Cardiac muscle cell (in vitro differentiated cells and primary cell): ENCODE data around the gene APBA2. TPM values are rescaled to one million over a fixed set of nuclear protein-coding genes. Genes with fewer than 3 reads are reported as not detected.
A peak's percentile ranks its signal among the peaks of the same experiment; 100 is the strongest.

Source experiments
- DNase-seq, 2 donors: peaks; one replicate each; pipeline versions ENCODE4 v3.0.0 to v3.0.0-alpha.2; 2010 to 2017; ENCODE audit warnings: low read depth in 1 of 2, low spot score in 1 of 2
- H3K27ac ChIP-seq: fragments of 200-600 bp; sonication (generic); 2 replicates; pipeline ENCODE4 v1.5.1; 2016
- H3K27me3 ChIP-seq: fragments of 200-600 bp; sonication (generic); 2 replicates; pipeline ENCODE4 v1.6.0; 2016; ENCODE audit warnings: control low read depth
- H3K36me3 ChIP-seq: fragments of 200-600 bp; sonication (generic); 2 replicates; pipeline ENCODE4 v1.5.1; 2016; ENCODE audit warnings: control low read depth
- H3K4me1 ChIP-seq: fragments of 200-600 bp; sonication (generic); 2 replicates; pipeline ENCODE4 v1.8.1; 2017; ENCODE audit warnings: low read depth, mild to moderate bottlenecking, mixed run types
- H3K4me3 ChIP-seq: fragments of 200-600 bp; sonication (generic); 2 replicates; pipeline ENCODE4 v1.5.1; 2016; ENCODE audit warnings: mild to moderate bottlenecking
- H3K9me3 ChIP-seq: fragments of 200-600 bp; sonication (generic); 2 replicates; pipeline ENCODE4 v1.5.1; 2017; ENCODE audit warnings: low read depth, mild to moderate bottlenecking, control low read depth
- polyA plus RNA-seq: library from polyadenylated mRNA; unstranded; fragments of >200 nt; fragmentation: Nextera tagmentation; extraction: Ambion mirVana; gene quantifications from 2 replicates; pipeline ENCODE4 v1.2.1, GENCODE V29; 2016
- total RNA-seq: library from RNA; depleted of rRNA; stranded (reverse); fragments of >200 nt; gene quantifications from 2 replicates; pipeline ENCODE4 v1.2.3, GENCODE V29; 2016
- TF ChIP-seq, protein P1 (sequence below): IDR thresholded peaks from 2 replicates; pipeline ENCODE4 v1.5.1; 2012; ENCODE audit warnings: low read depth, mild to moderate bottlenecking, low read length

The APBA2 gene
- total and polyA plus RNA-seq, 2 experiments from 2014 or later, result 20.5 to 33.2 TPM

DNA sequence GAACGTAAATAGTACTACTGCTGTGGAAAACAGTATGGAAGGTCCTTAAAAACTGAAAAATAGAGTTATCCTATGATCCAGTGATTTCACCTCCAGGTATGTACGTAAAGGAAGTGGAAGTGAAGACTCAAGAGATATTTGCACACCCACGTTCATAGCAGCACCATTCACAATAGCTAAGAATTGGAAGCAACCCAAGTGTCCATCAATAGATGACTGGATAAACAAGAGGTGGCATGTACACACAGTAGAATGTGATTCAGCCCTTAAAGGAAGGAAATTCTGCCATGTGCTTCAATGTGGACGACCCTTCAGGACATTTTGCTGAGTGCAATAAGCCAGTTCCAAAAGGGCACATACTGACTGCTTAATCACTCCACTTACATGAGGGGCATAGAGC is 188.3 kb downstream of the APBA2 start:
- Histone ChIP-seq H3K27me3 (no peaks in the 10 kb centered on the region), H3K4me3 (no peak overlapping the region), H3K27ac (no peak overlapping the region), H3K9me3 (no peaks in the 10 kb centered on the region), H3K36me3 (no peaks in the 10 kb centered on the region), H3K4me1 (no peaks in the 10 kb centered on the region)
- DNase-seq, result peak in 1 of 2 donors; percentile 7
- TF ChIP-seq, protein P1, sequence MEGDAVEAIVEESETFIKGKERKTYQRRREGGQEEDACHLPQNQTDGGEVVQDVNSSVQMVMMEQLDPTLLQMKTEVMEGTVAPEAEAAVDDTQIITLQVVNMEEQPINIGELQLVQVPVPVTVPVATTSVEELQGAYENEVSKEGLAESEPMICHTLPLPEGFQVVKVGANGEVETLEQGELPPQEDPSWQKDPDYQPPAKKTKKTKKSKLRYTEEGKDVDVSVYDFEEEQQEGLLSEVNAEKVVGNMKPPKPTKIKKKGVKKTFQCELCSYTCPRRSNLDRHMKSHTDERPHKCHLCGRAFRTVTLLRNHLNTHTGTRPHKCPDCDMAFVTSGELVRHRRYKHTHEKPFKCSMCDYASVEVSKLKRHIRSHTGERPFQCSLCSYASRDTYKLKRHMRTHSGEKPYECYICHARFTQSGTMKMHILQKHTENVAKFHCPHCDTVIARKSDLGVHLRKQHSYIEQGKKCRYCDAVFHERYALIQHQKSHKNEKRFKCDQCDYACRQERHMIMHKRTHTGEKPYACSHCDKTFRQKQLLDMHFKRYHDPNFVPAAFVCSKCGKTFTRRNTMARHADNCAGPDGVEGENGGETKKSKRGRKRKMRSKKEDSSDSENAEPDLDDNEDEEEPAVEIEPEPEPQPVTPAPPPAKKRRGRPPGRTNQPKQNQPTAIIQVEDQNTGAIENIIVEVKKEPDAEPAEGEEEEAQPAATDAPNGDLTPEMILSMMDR, result no peak

DNA sequence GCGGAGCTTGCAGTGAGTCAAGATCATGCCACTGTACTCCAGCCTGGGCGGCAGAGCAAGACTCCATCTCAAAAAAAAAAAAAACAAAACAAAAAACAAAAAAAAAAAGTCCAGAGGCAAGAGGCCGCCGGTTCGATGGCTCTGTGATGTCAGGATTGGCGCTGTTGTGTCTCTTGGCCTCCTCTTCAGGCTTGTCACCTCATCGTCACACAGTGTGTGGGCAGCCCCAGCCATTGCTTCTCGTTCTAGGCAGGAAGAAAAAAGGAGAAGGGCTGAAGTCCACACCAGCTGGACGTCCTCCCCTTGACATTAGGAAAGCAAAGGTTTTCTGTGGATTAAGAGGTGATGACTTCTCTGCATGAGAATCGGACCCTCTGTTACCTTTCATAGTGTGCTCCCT is 192.8 kb downstream of the APBA2 start:
- no peaks in the 10 kb centered on the region for H3K4me1 ChIP-seq
- TF ChIP-seq, protein P1, result no peak
- no peak overlapping the region for H3K4me3 ChIP-seq
- no peak overlapping the region for H3K27ac ChIP-seq
- no peaks in the 10 kb centered on the region for H3K36me3 ChIP-seq
- no peaks in the 10 kb centered on the region for H3K9me3 ChIP-seq
- DNase-seq, result no peak
- H3K27me3 ChIP-seq, result no peaks in the 10 kb centered on the region

- TF ChIP-seq, protein P1, result no peak
- H3K27me3 ChIP-seq, result no peaks in the 10 kb centered on the region
- no peaks in the 10 kb centered on the region for H3K9me3 ChIP-seq
- no peak for DNase-seq
- H3K27ac ChIP-seq, result no peak overlapping the region
- no peaks in the 10 kb centered on the region for H3K4me1 ChIP-seq
- no peaks in the 10 kb centered on the region for H3K36me3 ChIP-seq
- no peak overlapping the region for H3K4me3 ChIP-seq
Measured at GRCh38 chr15:29079479-29079878, 193.7 kb downstream of the APBA2 start.

- no peaks in the 10 kb centered on the region for H3K27me3 ChIP-seq
- TF ChIP-seq, protein P1, result no peak
- no peak for DNase-seq
- no peaks in the 10 kb centered on the region for H3K4me1 ChIP-seq
- no peaks in the 10 kb centered on the region for H3K9me3 ChIP-seq
- H3K36me3 ChIP-seq, result no peaks in the 10 kb centered on the region
- H3K4me3 ChIP-seq, result no peak overlapping the region
- H3K27ac ChIP-seq, result no peak overlapping the region
Measured at GRCh38 chr15:29081781-29082180, 196.0 kb downstream of the APBA2 start.

GRCh38 chr15:29083161-29083560 is 197.4 kb downstream of the APBA2 start:
- Histone ChIP-seq H3K36me3 (no peaks in the 10 kb centered on the region), H3K4me1 (no peaks in the 10 kb centered on the region), H3K9me3 (no peaks in the 10 kb centered on the region), H3K4me3 (no peak overlapping the region), H3K27ac (no peak overlapping the region), H3K27me3 (no peaks in the 10 kb centered on the region)
- TF ChIP-seq, protein P1, result no peak
- no peak for DNase-seq

DNA sequence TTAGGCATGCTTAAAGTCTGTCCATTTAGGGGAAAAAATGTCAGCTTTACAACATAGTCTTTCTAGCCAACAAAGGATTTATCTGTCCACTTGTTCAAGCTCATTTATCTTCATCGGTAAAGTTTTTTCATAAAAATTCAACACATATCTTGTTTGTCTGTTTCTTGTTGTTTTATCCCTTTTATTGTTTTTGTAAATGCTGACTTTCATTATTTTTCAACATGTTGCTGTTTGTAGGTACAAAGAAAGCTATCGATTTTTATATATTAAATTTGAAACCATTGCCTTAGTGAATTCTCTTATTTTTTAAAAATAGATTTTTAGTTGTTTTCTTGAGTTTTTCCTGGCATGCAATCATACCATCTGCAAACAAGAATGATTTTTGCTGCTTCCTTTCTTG is 198.1 kb downstream of the APBA2 start:
- no peak for DNase-seq
- H3K4me1 ChIP-seq, result no peaks in the 10 kb centered on the region
- no peaks in the 10 kb centered on the region for H3K36me3 ChIP-seq
- TF ChIP-seq, protein P1, result no peak
- H3K27me3 ChIP-seq, result no peaks in the 10 kb centered on the region
- H3K27ac ChIP-seq, result no peak overlapping the region
- no peak overlapping the region for H3K4me3 ChIP-seq
- no peaks in the 10 kb centered on the region for H3K9me3 ChIP-seq
